Lung (tissue), 12 donors: ENCODE results near the gene LRPAP1. TPM values are rescaled to one million over a fixed set of nuclear protein-coding genes. Genes with fewer than 3 reads are reported as not detected.

Experiments used
- ATAC-seq: fragments of 200-7000 bp; cut with Tn5 transposase; one replicate; pipeline ENCODE4 v1.9.1; 2020; ENCODE audit warnings: moderate number of reproducible peaks; ENCODE audit not compliant: insufficient read depth, low FRiP score
- DNase-seq, 3 donors: peaks; one replicate each; pipeline ENCODE4 v3.0.0-alpha.2; 2013 to 2017
- H3K27ac ChIP-seq, 2 donors: one replicate each; pipeline ENCODE4 v1.5.1; 2013; ENCODE audit warnings: mild to moderate bottlenecking in 2 of 2, moderate library complexity in 2 of 2, control low read depth in 1 of 2, inconsistent platforms in 1 of 2, low read depth in 1 of 2, low read length in 1 of 2
- H3K27me3 ChIP-seq, 3 donors: one replicate each; pipeline ENCODE4 v1.5.1; 2013; ENCODE audit warnings: low read length in 2 of 3; ENCODE audit not compliant: control insufficient read depth in 3 of 3, insufficient read depth in 3 of 3
- H3K36me3 ChIP-seq, 4 donors: one replicate each; pipeline ENCODE4 v1.5.1; 2013; ENCODE audit warnings: low read length in 4 of 4, mild to moderate bottlenecking in 1 of 4, moderate library complexity in 1 of 4; ENCODE audit not compliant: control insufficient read depth in 4 of 4, insufficient read depth in 4 of 4
- H3K4me1 ChIP-seq, 5 donors: one replicate each; pipeline ENCODE4 v1.5.1; 2013; ENCODE audit warnings: low read length in 5 of 5, mild to moderate bottlenecking in 2 of 5, moderate library complexity in 1 of 5; ENCODE audit not compliant: control insufficient read depth in 5 of 5, insufficient read depth in 5 of 5
- H3K4me3 ChIP-seq: one replicate; pipeline ENCODE4 v1.5.1; 2013; ENCODE audit warnings: mild to moderate bottlenecking, control low read depth, moderate library complexity
- H3K9ac ChIP-seq, 2 donors: one replicate each; pipeline ENCODE4 v1.5.1; 2013; ENCODE audit warnings: low read length in 2 of 2, control low read depth in 1 of 2; ENCODE audit not compliant: insufficient read depth in 1 of 2
- H3K9me3 ChIP-seq, 4 donors: one replicate each; pipeline ENCODE4 v1.5.1; 2013; ENCODE audit warnings: low read length in 3 of 4, mild to moderate bottlenecking in 1 of 4, moderate library complexity in 1 of 4; ENCODE audit not compliant: control insufficient read depth in 4 of 4, insufficient read depth in 3 of 4
- WGBS, 2 donors: extraction: QIAGEN DNeasy Blood & Tissue Kit; methylation state at CpG; one replicate each; pipeline ENCODE4 v1.1.7; 2013; 5-methylcytosine and 5-hydroxymethylcytosine counted together
- polyA plus RNA-seq, 2 donors: library from polyadenylated mRNA; stranded (reverse); fragments of 200-250 nt; gene quantifications; one replicate each; pipeline ENCODE4 v1.2.1, GENCODE V29; 2013
- total RNA-seq, 2 donors: library from RNA; depleted of rRNA in 1 of 2; stranded (reverse); fragments of >200 nt in 1 of 2; gene quantifications; one replicate each; pipeline ENCODE4 v1.2.1, GENCODE V29; 2014 to 2021
- TF ChIP-seq, protein P1 (sequence below): IDR thresholded peaks from 2 replicates; pipeline ENCODE4 v1.5.1; 2012; ENCODE audit warnings: mild to moderate bottlenecking; ENCODE audit errors: control extremely low read depth, extremely low read depth
- donor health status: control.
- donor health status: control.
- donor health status: Bipolar disorder and iron deficiency.
- donor health status: healthy.
- donor health status: DM: yes; HTN: yes; CAD: no.

The LRPAP1 gene
- total and polyA plus RNA-seq, 4 donors: 46.1 to 289 (median 208) TPM

DNA sequence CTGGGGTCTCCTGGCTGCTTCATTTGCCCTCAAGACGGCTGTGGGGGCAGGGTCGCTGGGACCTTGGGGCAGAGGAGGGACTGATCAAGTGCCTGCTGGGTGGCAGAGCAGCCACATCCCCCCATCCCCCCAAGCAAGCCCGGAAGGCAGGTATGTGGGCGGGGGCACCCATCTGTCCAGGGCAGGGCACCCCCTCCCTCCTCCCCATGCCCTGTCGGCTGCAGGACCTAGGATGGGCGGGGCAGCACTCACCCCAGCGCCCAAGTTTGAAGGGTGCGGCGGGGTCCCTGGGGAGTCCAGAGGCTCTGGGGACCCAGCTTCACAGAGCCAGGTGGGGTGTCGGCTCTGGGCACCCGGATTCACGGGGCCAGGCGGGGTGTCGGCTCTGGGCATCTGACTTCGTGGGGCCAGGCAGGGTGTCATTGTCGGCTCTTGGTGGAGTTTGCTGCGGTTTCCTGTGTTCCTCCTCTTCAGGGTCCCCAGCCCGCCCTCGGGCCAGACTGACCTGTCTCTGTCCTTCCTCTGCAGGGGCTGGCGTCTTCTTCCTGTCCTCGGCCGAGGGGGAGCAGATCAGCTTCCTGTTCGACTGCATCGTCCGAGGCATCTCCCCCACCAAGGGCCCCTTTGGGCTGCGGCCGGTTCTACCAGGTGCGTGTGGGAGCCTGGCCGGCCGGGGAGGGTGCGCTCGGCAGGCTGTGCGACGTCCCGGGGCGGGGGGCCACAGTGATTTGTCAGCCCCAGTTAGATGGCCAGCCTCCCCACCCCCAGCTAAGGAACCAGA lies 47.0 kb downstream of the LRPAP1 start:
- Histone ChIP-seq H3K9me3 (no peaks in the 10 kb centered on the region), H3K4me3 (no peak overlapping the region), H3K36me3 (no peaks in the 10 kb centered on the region), H3K4me1 (peaks cover 0 to 12% (median 0%) of the 10 kb centered on the region in 5 donors), H3K27ac (peak overlapping the region in 1 of 2 donors; percentile 89), H3K27me3 (peaks cover 0 to 41% (median 3%) of the 10 kb centered on the region in 3 donors), H3K9ac (no peak overlapping the region)
- DNase-seq: peak in 1 of 3 donors; percentile 42
- TF ChIP-seq, protein P1, sequence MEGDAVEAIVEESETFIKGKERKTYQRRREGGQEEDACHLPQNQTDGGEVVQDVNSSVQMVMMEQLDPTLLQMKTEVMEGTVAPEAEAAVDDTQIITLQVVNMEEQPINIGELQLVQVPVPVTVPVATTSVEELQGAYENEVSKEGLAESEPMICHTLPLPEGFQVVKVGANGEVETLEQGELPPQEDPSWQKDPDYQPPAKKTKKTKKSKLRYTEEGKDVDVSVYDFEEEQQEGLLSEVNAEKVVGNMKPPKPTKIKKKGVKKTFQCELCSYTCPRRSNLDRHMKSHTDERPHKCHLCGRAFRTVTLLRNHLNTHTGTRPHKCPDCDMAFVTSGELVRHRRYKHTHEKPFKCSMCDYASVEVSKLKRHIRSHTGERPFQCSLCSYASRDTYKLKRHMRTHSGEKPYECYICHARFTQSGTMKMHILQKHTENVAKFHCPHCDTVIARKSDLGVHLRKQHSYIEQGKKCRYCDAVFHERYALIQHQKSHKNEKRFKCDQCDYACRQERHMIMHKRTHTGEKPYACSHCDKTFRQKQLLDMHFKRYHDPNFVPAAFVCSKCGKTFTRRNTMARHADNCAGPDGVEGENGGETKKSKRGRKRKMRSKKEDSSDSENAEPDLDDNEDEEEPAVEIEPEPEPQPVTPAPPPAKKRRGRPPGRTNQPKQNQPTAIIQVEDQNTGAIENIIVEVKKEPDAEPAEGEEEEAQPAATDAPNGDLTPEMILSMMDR: no peak
- 17 to 18% methylated on average over 29 to 36 of the region's 36 CpGs for WGBS, 2 donors
- ATAC-seq: no peak

DNA sequence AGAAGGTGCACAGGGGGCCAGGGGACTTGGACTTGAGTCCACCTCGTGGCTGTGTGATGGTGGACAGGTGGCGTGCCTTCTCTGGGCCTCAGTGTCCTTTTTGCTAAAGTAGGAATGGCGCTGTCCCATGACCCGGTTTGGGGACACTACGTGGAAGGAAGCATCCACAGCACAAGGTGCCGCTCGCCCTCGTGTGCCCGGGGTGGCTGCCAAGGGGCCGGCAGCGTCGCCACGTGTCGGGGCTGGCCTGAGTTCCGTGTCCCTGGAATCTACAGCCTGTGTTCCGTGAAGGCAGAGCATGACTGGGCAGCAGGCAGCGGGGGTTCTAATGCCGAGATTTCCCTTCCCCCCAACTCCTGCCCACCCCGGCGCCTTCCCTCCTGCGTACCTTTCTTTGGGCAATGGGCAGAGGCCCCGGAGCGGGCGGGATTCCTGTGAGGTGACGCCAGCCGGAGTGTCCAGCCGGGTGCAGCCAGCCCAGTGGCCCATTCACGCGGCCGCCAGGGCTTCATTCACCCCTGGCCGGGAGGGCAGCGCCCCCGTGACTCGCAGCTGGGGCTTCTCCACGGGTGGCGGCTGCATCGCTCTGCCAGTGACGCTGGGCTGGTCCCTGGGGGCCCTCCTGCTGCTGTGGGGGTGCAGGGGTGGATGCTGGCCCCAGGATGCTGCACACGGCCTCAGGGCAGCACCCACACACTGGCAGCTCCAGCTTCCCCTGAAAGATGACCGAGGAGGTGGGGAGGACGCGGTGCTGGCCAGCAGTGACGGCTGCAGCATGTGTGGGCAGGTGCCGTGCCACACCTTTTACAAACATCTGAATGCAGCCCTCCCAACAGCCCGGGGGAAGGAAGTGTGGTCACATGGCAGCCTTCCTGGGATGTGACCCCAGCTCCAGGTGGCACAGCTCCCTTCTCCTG lies 47.9 kb downstream of the LRPAP1 start:
- DNase-seq: peak in 1 of 3 donors; percentile 23
- Histone ChIP-seq H3K4me3 (no peak overlapping the region), H3K27me3 (peaks cover 0 to 39% (median 3%) of the 10 kb centered on the region in 3 donors), H3K36me3 (no peaks in the 10 kb centered on the region), H3K27ac (peak overlapping the region; percentile 13 to 89), H3K9ac (no peak overlapping the region), H3K9me3 (no peaks in the 10 kb centered on the region), H3K4me1 (peaks cover 0 to 12% (median 0%) of the 10 kb centered on the region in 5 donors)
- ATAC-seq: no peak
- TF ChIP-seq, protein P1: no peak
- WGBS, 2 donors: 45 to 59% methylated on average over 44 to 45 of the region's 45 CpGs

DNA sequence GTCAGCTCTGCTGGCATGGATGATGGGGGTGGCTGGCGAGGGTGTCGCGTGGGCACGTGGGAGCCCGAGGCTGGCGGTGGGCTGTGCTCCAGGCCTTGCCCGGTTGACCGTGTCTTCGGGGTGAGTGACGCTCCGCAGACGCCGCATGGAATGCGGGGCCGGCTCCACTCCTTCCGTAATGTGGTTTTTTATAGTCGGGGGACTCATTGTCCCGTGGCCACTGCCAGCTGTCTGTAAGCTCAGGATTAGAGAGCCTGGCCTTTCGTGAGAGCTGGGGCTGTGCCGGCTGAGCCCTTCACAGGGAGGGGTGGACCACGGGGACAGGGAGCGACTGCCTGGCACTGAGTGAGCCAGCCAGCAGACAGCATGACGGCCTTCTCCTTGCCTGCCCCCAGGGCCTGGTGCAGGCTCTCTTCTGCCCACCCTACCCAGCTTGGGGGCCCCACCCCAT lies 48.7 kb downstream of the LRPAP1 start:
- H3K27ac ChIP-seq: peak overlapping the region in 1 of 2 donors; percentile 92
- H3K9ac ChIP-seq: no peak overlapping the region
- no peak overlapping the region for H3K4me3 ChIP-seq
- H3K9me3 ChIP-seq: no peaks in the 10 kb centered on the region
- DNase-seq (no peak), ATAC-seq (no peak)
- TF ChIP-seq, protein P1: no peak
- no peaks in the 10 kb centered on the region for H3K36me3 ChIP-seq
- H3K27me3 ChIP-seq: peaks cover 0 to 35% (median 3%) of the 10 kb centered on the region in 3 donors
- peaks cover 0 to 12% (median 0%) of the 10 kb centered on the region in 5 donors for H3K4me1 ChIP-seq
- WGBS, 2 donors: 58 to 72% methylated on average over 21 to 23 of the region's 23 CpGs
